Esophagus muscularis mucosa (tissue), 4 donors: ENCODE measurements around the gene OR10A4. TPM values are rescaled to one million over a fixed set of nuclear protein-coding genes. Genes with fewer than 3 reads are reported as not detected.

Experiments
- DNase-seq: peaks from one replicate; pipeline ENCODE4 v3.0.0-alpha.2; 2017; ENCODE audit errors: extremely low spot score
- H3K27ac ChIP-seq, 4 donors: fragments of 200-600 bp; sonication (generic); replicated peaks in 1 of 4; 1 replicate in 3 of 4; 2 replicates in 1 of 4; pipeline ENCODE4 v1.5.1; 2016 to 2019; ENCODE audit warnings: mild to moderate bottlenecking in 1 of 4
- H3K27me3 ChIP-seq, 4 donors: fragments of 200-600 bp; sonication (generic); one replicate each; pipeline versions ENCODE4 v1.5.1 to v1.6.0; 2016 to 2019
- H3K36me3 ChIP-seq, 4 donors: fragments of 200-600 bp; sonication (generic); one replicate each; pipeline ENCODE4 v1.5.1; 2016 to 2019
- H3K4me1 ChIP-seq, 4 donors: fragments of 200-600 bp; sonication (generic); one replicate each; pipeline ENCODE4 v1.5.1; 2016 to 2019
- H3K4me3 ChIP-seq, 4 donors: fragments of 200-600 bp; sonication (generic); 1 replicate in 2 of 4; 2 replicates in 2 of 4; pipeline ENCODE4 v1.5.1; 2016 to 2019; ENCODE audit warnings: mild to moderate bottlenecking in 4 of 4, moderate library complexity in 1 of 4
- H3K9me3 ChIP-seq, 4 donors: fragments of 200-600 bp; sonication (generic); 1 replicate in 3 of 4; 2 replicates in 1 of 4; pipeline ENCODE4 v1.5.1; 2016 to 2019
- EP300 ChIP-seq: sonication (generic); formaldehyde crosslinking; IDR thresholded peaks from one replicate; pipeline ENCODE4 v1.6.1; 2017; ENCODE audit warnings: antibody characterized with exemption
- POLR2A ChIP-seq: fragments of 450-650 bp; IDR thresholded peaks from one replicate; pipeline ENCODE4 v1.6.1; 2017; ENCODE audit warnings: antibody characterized with exemption, moderate library complexity, mild to moderate bottlenecking, low read depth
- POLR2AphosphoS5 ChIP-seq, 2 donors: sonication (generic); formaldehyde crosslinking; IDR thresholded peaks; one replicate each; pipeline ENCODE4 v1.6.1; 2017; ENCODE audit warnings: antibody characterized with exemption in 2 of 2
- WGBS: methylation state at CpG from one replicate; pipeline ENCODE4 v1.1.5; 2018; 5-methylcytosine and 5-hydroxymethylcytosine counted together
- intact Hi-C: fragments of 100-400 bp; cut with DNase I; formaldehyde crosslinking; loops from one replicate; pipeline ENCODE4 v1.15.1; 2023
- total RNA-seq, 4 donors: library from RNA; depleted of rRNA; stranded (reverse); fragments of >200 nt; gene quantifications; one replicate each; pipeline versions ENCODE4 v1.1.0 to v1.2.1, GENCODE V29; 2016
- TF ChIP-seq, protein P1 (sequence below), 3 experiments: fragments of 200-600 bp in 2 of 3; fragments of 450-650 bp in 1 of 3; sonication (generic) in 2 of 3; IDR thresholded peaks; one replicate each; pipeline ENCODE4 v1.5.1; 2017 to 2019; ENCODE audit warnings: antibody characterized with exemption in 3 of 3, mild to moderate bottlenecking in 2 of 3, moderate library complexity in 1 of 3

OR10A4 gene
- total RNA-seq, 4 donors from 2014 or later, result not detected

DNA sequence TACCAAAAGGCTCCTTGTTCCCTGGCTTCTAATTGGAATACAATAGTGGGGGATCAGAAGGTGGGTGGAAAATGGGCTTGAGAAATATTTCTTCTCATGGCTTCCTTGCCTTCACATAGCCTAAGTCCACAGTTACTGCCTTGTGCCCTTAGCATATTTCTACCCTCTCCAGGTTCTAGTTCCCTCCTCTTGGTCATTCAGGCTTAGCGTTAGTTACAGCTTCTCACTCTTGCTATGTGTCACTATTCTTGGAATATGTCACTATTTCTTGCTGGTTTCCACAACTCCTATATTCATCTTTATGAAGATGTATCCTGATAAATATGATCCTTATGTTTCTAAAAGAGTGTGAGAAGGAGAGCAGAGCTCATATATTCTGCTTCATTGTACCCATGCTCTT, 13.4 kb downstream of the OR10A4 start:
- intact Hi-C loops, result no loop called here
- WGBS, result 94% methylated on average over 1 of the region's 1 CpG
- H3K27me3 ChIP-seq, result peaks cover 0 to 5% (median 0%) of the 10 kb centered on the region in 4 donors

DNA sequence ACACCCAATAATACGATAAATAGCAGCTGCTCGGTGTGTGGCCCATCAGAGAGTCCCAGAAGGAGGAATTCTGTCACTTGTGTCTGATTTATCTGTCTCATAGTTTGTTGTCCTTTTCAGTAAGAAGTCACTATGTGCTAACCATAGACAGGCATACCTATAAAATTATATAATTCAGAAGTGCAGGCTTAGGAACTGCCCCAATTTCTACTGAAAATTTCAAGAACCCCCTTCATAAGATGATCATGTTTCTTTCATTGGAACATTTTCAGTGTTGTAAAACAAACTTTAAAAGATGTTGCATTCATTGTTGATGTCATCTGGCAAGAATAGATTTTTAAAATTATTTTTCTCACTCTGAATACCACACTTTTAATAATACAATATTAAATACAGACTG, 16.0 kb downstream of the OR10A4 start, which contains the start of gene OR2D2:
OR2D2 (minus strand) TSS at position 101 of the 400 bp plus-strand sequence; CDS start at position 101, 0 bp downstream.
- Histone ChIP-seq H3K27ac (no peak within 1 kb of the TSS), H3K36me3 (no peaks in the 10 kb centered on the region), H3K27me3 (peaks cover 0 to 5% (median 0%) of the 10 kb centered on the region in 4 donors), H3K4me1 (no peaks in the 10 kb centered on the region), H3K9me3 (no peaks in the 10 kb centered on the region), H3K4me3 (no peak within 1 kb of the TSS)
- 83% methylated on average over 2 of the region's 2 CpGs for WGBS
- intact Hi-C loops, result no loop called here
- DNase-seq, result no peak
- TF ChIP-seq, protein P1, sequence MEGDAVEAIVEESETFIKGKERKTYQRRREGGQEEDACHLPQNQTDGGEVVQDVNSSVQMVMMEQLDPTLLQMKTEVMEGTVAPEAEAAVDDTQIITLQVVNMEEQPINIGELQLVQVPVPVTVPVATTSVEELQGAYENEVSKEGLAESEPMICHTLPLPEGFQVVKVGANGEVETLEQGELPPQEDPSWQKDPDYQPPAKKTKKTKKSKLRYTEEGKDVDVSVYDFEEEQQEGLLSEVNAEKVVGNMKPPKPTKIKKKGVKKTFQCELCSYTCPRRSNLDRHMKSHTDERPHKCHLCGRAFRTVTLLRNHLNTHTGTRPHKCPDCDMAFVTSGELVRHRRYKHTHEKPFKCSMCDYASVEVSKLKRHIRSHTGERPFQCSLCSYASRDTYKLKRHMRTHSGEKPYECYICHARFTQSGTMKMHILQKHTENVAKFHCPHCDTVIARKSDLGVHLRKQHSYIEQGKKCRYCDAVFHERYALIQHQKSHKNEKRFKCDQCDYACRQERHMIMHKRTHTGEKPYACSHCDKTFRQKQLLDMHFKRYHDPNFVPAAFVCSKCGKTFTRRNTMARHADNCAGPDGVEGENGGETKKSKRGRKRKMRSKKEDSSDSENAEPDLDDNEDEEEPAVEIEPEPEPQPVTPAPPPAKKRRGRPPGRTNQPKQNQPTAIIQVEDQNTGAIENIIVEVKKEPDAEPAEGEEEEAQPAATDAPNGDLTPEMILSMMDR (IDR thresholded peaks at IDR 0.05), result no peak
- no peak for TF ChIP-seq POLR2AphosphoS5 (IDR thresholded peaks at IDR 0.05)
- TF ChIP-seq EP300, result no peak
- TF ChIP-seq POLR2A, result no peak

More for the DNA sequence above, 13.4 kb downstream of the OR10A4 start:
- no peaks in the 10 kb centered on the region for H3K36me3 ChIP-seq
- no peak for TF ChIP-seq EP300
- no peak for TF ChIP-seq POLR2AphosphoS5 (IDR thresholded peaks at IDR 0.05)
- TF ChIP-seq POLR2A, result no peak
- TF ChIP-seq, protein P1 (IDR thresholded peaks at IDR 0.05), result no peak
- no peak overlapping the region for H3K27ac ChIP-seq
- no peaks in the 10 kb centered on the region for H3K4me1 ChIP-seq
- no peak for DNase-seq
- no peak overlapping the region for H3K4me3 ChIP-seq
- no peaks in the 10 kb centered on the region for H3K9me3 ChIP-seq

DNA sequence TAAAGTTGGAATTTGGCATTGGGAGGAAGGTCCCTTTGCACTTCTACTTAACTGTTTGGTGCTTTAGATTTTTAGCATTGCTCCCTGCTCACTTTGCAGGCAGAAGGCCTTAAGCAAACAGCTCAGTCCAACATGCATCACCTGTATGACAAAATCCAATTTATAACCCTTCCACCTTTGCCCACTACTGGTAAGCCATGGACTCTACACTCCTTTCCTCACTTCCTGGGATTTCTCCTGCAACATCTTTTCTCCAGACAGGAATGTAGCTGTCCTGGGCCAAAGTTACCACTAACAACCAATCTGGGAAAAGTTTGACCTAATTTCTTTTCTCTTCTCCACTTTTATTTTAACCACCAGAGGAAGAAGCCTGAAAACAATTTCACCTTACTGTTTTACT, 17.7 kb downstream of the OR10A4 start:
- no peak for DNase-seq
- TF ChIP-seq, protein P1 (IDR thresholded peaks at IDR 0.05), result no peak
- no peak for TF ChIP-seq EP300
- no peak for TF ChIP-seq POLR2AphosphoS5 (IDR thresholded peaks at IDR 0.05)
- TF ChIP-seq POLR2A, result no peak
- no peak overlapping the region for H3K4me3 ChIP-seq
- H3K4me1 ChIP-seq, result no peaks in the 10 kb centered on the region
- H3K36me3 ChIP-seq, result no peaks in the 10 kb centered on the region
- intact Hi-C loops, result no loop called here
- peaks cover 0 to 5% (median 0%) of the 10 kb centered on the region in 4 donors for H3K27me3 ChIP-seq
- no peak overlapping the region for H3K27ac ChIP-seq
- no peaks in the 10 kb centered on the region for H3K9me3 ChIP-seq

DNA sequence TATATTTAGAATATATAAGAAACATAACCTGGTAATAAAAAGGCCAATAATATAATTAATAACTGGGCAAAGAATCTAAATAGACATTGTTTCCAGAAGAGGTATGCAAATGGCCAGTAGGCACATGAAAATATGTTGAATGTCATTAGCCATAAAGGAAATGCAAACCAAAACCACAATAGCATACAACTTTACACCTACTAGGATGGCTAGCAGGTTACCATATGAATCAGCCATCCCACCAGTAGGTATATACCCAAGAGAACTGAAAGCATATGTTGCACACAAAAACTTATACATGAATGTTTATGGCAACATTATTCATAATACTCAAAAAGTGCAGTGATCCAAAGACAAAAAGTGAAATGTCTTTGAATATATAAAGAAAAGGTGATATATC, 18.6 kb downstream of the OR10A4 start:
- Histone ChIP-seq H3K27ac (no peak overlapping the region), H3K4me1 (no peaks in the 10 kb centered on the region), H3K9me3 (no peaks in the 10 kb centered on the region), H3K4me3 (no peak overlapping the region), H3K36me3 (no peaks in the 10 kb centered on the region), H3K27me3 (peaks cover 0 to 5% (median 0%) of the 10 kb centered on the region in 4 donors)
- intact Hi-C loops, result no loop called here
- no peak for DNase-seq
- TF ChIP-seq EP300 (no peak), POLR2A (no peak), POLR2AphosphoS5 (IDR thresholded peaks at IDR 0.05) (no peak)
- TF ChIP-seq, protein P1 (IDR thresholded peaks at IDR 0.05), result no peak

DNA sequence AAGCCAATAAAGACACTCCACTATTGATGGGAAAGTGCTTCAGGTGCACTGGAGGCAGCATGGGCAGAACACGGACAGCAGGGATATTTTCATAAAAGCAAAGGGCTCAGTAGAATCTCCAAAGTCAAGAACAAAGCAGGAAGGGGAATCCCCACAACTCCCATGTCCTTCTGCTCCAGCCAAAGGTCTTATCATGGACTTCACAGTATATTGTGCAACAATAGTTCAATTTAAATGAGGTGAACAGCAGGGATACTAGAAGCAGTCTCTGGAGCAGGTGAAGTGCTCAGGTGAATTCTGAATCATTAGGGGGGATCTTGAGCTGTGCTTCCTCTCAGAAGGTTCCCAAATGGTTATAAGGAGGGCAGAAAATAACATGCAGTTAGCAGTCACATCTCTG, 22.5 kb downstream of the OR10A4 start:
- H3K4me3 ChIP-seq, result no peak overlapping the region
- WGBS, result 70% methylated on average over 1 of the region's 1 CpG
- H3K36me3 ChIP-seq, result no peaks in the 10 kb centered on the region
- no peaks in the 10 kb centered on the region for H3K27me3 ChIP-seq
- DNase-seq, result no peak
- no peaks in the 10 kb centered on the region for H3K4me1 ChIP-seq
- H3K27ac ChIP-seq, result no peak overlapping the region
- intact Hi-C loops, result no loop called here
- TF ChIP-seq POLR2AphosphoS5 (IDR thresholded peaks at IDR 0.05) (no peak), POLR2A (no peak), EP300 (no peak)
- TF ChIP-seq, protein P1 (IDR thresholded peaks at IDR 0.05), result no peak
- no peaks in the 10 kb centered on the region for H3K9me3 ChIP-seq
